Gastroesophageal sphincter (tissue), 4 donors: ENCODE measurements around the gene SPPL2A. TPM values are rescaled to one million over a fixed set of nuclear protein-coding genes. Genes with fewer than 3 reads are reported as not detected.

Source experiments
- ATAC-seq: fragments of 150-250 bp; one replicate; pipeline ENCODE4 v1.9.1; 2016; ENCODE audit warnings: mild to moderate bottlenecking, moderate library complexity
- H3K27ac ChIP-seq, 4 donors: fragments of 200-600 bp; sonication (generic) in 3 of 4; 1 replicate in 3 of 4; 2 replicates in 1 of 4; pipeline ENCODE4 v1.5.1; 2016 to 2019
- H3K27me3 ChIP-seq: fragments of 200-600 bp; sonication (generic); one replicate; pipeline ENCODE4 v1.5.1; 2019
- H3K36me3 ChIP-seq, 2 donors: fragments of 200-600 bp; sonication (generic); one replicate each; pipeline ENCODE4 v1.5.1; 2019; ENCODE audit warnings: control low read depth in 1 of 2
- H3K4me1 ChIP-seq, 3 donors: fragments of 200-600 bp; sonication (generic); 1 replicate in 2 of 3; 2 replicates in 1 of 3; pipeline ENCODE4 v1.5.1; 2016 to 2019; ENCODE audit warnings: control low read depth in 2 of 3
- H3K4me3 ChIP-seq, 2 donors: fragments of 200-600 bp; sonication (generic); one replicate each; pipeline ENCODE4 v1.5.1; 2019; ENCODE audit warnings: mild to moderate bottlenecking in 1 of 2, moderate library complexity in 1 of 2
- H3K9me3 ChIP-seq, 3 donors: fragments of 200-600 bp; sonication (generic); one replicate each; pipeline ENCODE4 v1.5.1; 2017 to 2019; ENCODE audit warnings: control low read depth in 2 of 3
- EP300 ChIP-seq: sonication (generic); formaldehyde crosslinking; IDR thresholded peaks from one replicate; pipeline ENCODE4 v1.6.1; 2017; ENCODE audit warnings: antibody characterized with exemption, mild to moderate bottlenecking
- POLR2A ChIP-seq, 2 donors: fragments of 450-650 bp; IDR thresholded peaks; one replicate each; pipeline ENCODE4 v1.6.1; 2017; ENCODE audit warnings: antibody characterized with exemption in 2 of 2, mild to moderate bottlenecking in 2 of 2, moderate library complexity in 1 of 2
- POLR2AphosphoS5 ChIP-seq: sonication (generic); formaldehyde crosslinking; IDR thresholded peaks from one replicate; pipeline ENCODE4 v1.6.1; 2017; ENCODE audit warnings: antibody characterized with exemption
- WGBS, 2 donors: methylation state at CpG; one replicate each; pipeline ENCODE4 v1.1.5; 2018; ENCODE audit warnings: low coverage in 1 of 2; 5-methylcytosine and 5-hydroxymethylcytosine counted together
- total RNA-seq, 4 donors: library from RNA; depleted of rRNA; stranded (reverse); fragments of >200 nt; gene quantifications; one replicate each; pipeline ENCODE4 v1.1.0, GENCODE V29; 2016
- TF ChIP-seq, protein P1 (sequence below), 4 experiments: fragments of 200-600 bp in 2 of 4; fragments of 450-650 bp in 2 of 4; sonication (generic) in 1 of 4; IDR thresholded peaks; one replicate each; pipeline ENCODE4 v1.5.1; 2017 to 2019; ENCODE audit warnings: antibody characterized with exemption in 4 of 4, mild to moderate bottlenecking in 2 of 4, moderate library complexity in 2 of 4

Gene SPPL2A
- total RNA-seq, 4 donors from 2014 or later: 114 to 236 (median 140) TPM

DNA sequence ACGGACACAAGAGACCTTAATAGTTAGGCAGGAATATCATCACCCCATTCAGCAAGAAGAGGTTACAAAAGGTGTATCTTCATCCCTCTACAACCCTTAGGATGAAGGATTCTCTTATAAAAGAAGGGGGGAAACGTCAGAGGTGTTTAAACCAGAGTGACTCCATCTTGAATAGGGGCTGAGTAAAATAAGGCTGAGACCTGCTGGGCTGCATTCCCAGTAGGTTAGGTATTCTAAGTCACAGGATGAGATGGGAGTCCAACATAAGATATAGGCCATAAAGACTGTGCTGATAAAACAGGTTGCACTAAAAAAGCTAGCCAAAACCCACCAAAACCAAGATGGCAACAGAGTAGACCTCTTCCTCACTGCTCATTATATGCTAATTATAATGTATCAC, 95.4 kb downstream of the SPPL2A start:
- Histone ChIP-seq H3K27ac (no peak overlapping the region), H3K9me3 (no peaks in the 10 kb centered on the region), H3K27me3 (no peaks in the 10 kb centered on the region), H3K4me3 (no peak overlapping the region), H3K4me1 (peaks cover 0 to 27% (median 0%) of the 10 kb centered on the region in 3 donors), H3K36me3 (no peaks in the 10 kb centered on the region)
- ATAC-seq: no peak
- 55 to 65% methylated on average over 2 of the region's 2 CpGs for WGBS, 2 donors
- TF ChIP-seq, protein P1, sequence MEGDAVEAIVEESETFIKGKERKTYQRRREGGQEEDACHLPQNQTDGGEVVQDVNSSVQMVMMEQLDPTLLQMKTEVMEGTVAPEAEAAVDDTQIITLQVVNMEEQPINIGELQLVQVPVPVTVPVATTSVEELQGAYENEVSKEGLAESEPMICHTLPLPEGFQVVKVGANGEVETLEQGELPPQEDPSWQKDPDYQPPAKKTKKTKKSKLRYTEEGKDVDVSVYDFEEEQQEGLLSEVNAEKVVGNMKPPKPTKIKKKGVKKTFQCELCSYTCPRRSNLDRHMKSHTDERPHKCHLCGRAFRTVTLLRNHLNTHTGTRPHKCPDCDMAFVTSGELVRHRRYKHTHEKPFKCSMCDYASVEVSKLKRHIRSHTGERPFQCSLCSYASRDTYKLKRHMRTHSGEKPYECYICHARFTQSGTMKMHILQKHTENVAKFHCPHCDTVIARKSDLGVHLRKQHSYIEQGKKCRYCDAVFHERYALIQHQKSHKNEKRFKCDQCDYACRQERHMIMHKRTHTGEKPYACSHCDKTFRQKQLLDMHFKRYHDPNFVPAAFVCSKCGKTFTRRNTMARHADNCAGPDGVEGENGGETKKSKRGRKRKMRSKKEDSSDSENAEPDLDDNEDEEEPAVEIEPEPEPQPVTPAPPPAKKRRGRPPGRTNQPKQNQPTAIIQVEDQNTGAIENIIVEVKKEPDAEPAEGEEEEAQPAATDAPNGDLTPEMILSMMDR (IDR thresholded peaks at IDR 0.05): no peak
- TF ChIP-seq POLR2AphosphoS5: no peak

DNA sequence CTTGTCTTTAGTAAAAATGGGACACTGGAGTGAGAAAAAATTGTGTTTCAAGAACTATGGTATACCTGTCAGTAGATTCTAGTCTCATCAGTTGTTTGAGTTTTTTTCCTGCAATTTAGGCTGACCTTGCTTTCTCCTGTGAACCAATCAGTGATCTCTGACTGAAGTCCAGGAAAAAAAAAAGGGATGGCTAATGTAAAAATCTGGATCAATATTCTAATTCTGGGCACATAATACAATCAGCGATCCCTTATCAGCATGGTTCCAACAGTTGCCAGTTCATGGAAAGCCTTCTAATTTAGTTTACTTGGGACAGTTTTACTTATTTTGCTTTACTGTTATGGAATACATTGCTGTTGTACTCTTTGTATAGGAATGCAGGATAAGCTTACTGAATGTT, 95.9 kb downstream of the SPPL2A start:
- H3K27ac ChIP-seq: no peak overlapping the region
- H3K4me3 ChIP-seq: no peak overlapping the region
- no peak for ATAC-seq
- WGBS, 2 donors: 93 to 100% methylated on average over 1 of the region's 1 CpG
- H3K4me1 ChIP-seq: peaks cover 0 to 22% (median 0%) of the 10 kb centered on the region in 3 donors
- H3K9me3 ChIP-seq: no peaks in the 10 kb centered on the region
- no peaks in the 10 kb centered on the region for H3K27me3 ChIP-seq
- peaks cover 0 to 4% of the 10 kb centered on the region in 2 donors for H3K36me3 ChIP-seq
- TF ChIP-seq POLR2A (IDR thresholded peaks at IDR 0.05) (no peak), EP300 (no peak), POLR2AphosphoS5 (no peak)
- TF ChIP-seq, protein P1 (IDR thresholded peaks at IDR 0.05): no peak

DNA sequence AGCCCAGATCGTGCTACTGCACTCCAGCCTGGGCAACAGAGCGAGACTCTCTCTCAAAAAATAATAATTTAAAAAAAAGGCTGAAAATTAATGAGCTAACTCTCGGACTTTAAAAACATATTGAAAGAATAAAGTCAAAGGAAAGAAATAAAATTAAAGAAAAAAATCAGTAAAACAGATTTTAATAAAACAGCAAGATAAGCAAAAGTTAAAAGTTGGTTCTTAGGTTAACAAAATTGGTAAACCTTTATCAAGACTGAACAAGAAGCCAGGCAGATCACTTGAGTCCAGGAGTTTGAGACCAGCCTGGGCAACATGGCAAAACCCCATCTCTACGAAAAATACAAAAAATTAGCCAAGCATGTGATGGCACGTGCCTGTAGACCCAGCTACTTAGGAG, 99.6 kb downstream of the SPPL2A start:
- Histone ChIP-seq H3K4me1 (peaks cover 0 to 7% (median 0%) of the 10 kb centered on the region in 3 donors), H3K27ac (no peak overlapping the region), H3K27me3 (no peaks in the 10 kb centered on the region), H3K4me3 (no peak overlapping the region), H3K9me3 (no peaks in the 10 kb centered on the region), H3K36me3 (peaks cover 0 to 30% of the 10 kb centered on the region in 2 donors)
- 76 to 77% methylated on average over 5 of the region's 5 CpGs for WGBS, 2 donors
- TF ChIP-seq EP300: no peak
- no peak for TF ChIP-seq POLR2AphosphoS5
- TF ChIP-seq, protein P1 (IDR thresholded peaks at IDR 0.05): no peak
- no peak for TF ChIP-seq POLR2A (IDR thresholded peaks at IDR 0.05)
- ATAC-seq: no peak

DNA sequence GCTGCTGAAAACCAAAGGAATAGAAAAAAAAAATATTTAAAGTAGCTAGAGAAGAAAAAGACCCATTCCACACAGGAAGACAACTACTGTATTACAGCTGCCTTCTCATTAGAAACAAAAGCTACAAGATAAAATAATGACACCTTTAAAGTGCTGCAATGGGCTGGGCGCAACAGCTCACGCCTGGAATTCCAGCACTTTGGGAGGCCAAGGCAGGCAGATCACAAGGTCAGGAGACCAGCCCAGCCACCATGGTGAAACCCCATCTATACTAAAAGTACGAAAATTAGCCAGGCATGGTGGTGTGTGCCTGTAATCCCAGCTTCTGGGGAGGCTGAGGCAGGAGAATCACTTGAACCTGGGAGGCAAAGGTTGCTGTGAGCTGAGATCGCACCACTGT, 110.0 kb downstream of the SPPL2A start:
- ATAC-seq: no peak
- Histone ChIP-seq H3K27ac (no peak overlapping the region), H3K9me3 (no peaks in the 10 kb centered on the region), H3K4me1 (no peaks in the 10 kb centered on the region), H3K27me3 (no peaks in the 10 kb centered on the region), H3K36me3 (peaks cover 2 to 86% of the 10 kb centered on the region in 2 donors), H3K4me3 (no peak overlapping the region)
- WGBS, 2 donors: 82 to 94% methylated on average over 3 to 4 of the region's 4 CpGs
- TF ChIP-seq EP300 (no peak), POLR2AphosphoS5 (no peak), POLR2A (IDR thresholded peaks at IDR 0.05) (no peak)
- TF ChIP-seq, protein P1 (IDR thresholded peaks at IDR 0.05): no peak

DNA sequence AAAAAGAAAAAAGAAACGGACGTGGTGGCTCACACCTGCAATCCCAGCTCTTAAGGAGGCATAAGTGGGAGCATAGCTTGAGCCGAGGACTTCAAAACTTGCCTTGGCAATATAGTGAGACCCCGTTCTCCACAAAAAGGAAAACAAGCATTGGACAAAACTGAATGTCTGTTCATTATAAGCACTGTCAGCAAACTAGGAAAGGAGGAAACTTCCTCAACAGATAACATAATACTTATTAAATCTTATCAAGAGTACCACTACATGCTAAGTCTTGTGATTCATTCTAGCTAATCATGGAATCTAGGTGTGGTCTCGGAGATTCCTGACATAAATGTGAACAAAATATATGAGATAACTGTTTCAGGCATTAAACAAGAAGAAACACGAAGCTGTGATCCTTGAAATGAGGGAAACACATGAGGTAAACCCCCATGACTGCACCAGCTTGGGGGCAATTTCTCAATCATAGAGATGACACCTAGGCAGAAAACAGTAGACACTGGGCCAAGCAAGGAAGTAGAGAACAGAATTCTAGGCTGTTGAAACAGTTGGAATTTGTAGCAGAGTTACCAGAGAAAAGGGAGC, 112.3 kb downstream of the SPPL2A start:
- no peak for ATAC-seq
- 85 to 86% methylated on average over 3 to 6 of the region's 6 CpGs for WGBS, 2 donors
- H3K36me3 ChIP-seq: peaks cover 2 to 88% of the 10 kb centered on the region in 2 donors

More for the DNA sequence above, 112.3 kb downstream of the SPPL2A start:
- Histone ChIP-seq H3K4me1 (no peaks in the 10 kb centered on the region), H3K9me3 (no peaks in the 10 kb centered on the region), H3K27ac (no peak overlapping the region), H3K27me3 (no peaks in the 10 kb centered on the region), H3K4me3 (no peak overlapping the region)
- no peak for TF ChIP-seq EP300
- TF ChIP-seq, protein P1 (IDR thresholded peaks at IDR 0.05): no peak
- no peak for TF ChIP-seq POLR2A (IDR thresholded peaks at IDR 0.05)
